GM18498 (cell line): ENCODE results near the gene LRRC51.

Experiments
- ATAC-seq: cut with Tn5 transposase; IDR thresholded peaks from one replicate; pipeline ENCODE4 v1.9.1; 2021; ENCODE audit warnings: mild to moderate bottlenecking, moderate library complexity; ENCODE audit not compliant: unreplicated experiment

The LRRC51 gene

GRCh38 chr11:72080326-72081183 lies at the start of gene LRRC51, which contains the start of gene NUMA1:
TSS of gene LRRC51 (plus strand) at chr11:72080850. CDS start at chr11:72089084, 8,234 bp downstream.
TSS of gene NUMA1 (minus strand) at chr11:72080542. CDS start at chr11:72035943, 44,599 bp downstream.
- peak; percentile 91 for ATAC-seq

- no peak for ATAC-seq
These were observed 44.0 kb upstream of the LRRC51 start for GRCh38 chr11:72036687-72037086.

- no peak for ATAC-seq
These were observed 42.9 kb upstream of the LRRC51 start for GRCh38 chr11:72037554-72038311.

GRCh38 chr11:72038491-72038890 lies 42.2 kb upstream of the LRRC51 start:
- ATAC-seq: no peak

- ATAC-seq: no peak
These were observed 41.4 kb upstream of the LRRC51 start for GRCh38 chr11:72039031-72039855.

- no peak for ATAC-seq
These were observed 40.7 kb upstream of the LRRC51 start for GRCh38 chr11:72039856-72040401.

- no peak for ATAC-seq
These were observed 39.9 kb upstream of the LRRC51 start for GRCh38 chr11:72040491-72041363.

GRCh38 chr11:72041364-72042063 lies 39.1 kb upstream of the LRRC51 start:
- no peak for ATAC-seq

GRCh38 chr11:72042064-72042745 lies 38.4 kb upstream of the LRRC51 start:
- no peak for ATAC-seq

- ATAC-seq: no peak
These were observed 34.8 kb upstream of the LRRC51 start for GRCh38 chr11:72045849-72046248.

GRCh38 chr11:72048766-72049460 lies 31.7 kb upstream of the LRRC51 start:
- no peak for ATAC-seq

GRCh38 chr11:72058416-72059034 lies 22.1 kb upstream of the LRRC51 start:
- no peak for ATAC-seq

- ATAC-seq: no peak
These were observed 18.8 kb upstream of the LRRC51 start for GRCh38 chr11:72061739-72062396.

GRCh38 chr11:72066855-72067254 lies 13.8 kb upstream of the LRRC51 start:
- ATAC-seq: no peak

- no peak for ATAC-seq
These were observed 13.4 kb upstream of the LRRC51 start for GRCh38 chr11:72067266-72067665.

- ATAC-seq: no peak
These were observed 13.0 kb upstream of the LRRC51 start for GRCh38 chr11:72067676-72068075.

GRCh38 chr11:72069200-72069599 lies 11.4 kb upstream of the LRRC51 start:
- ATAC-seq: peak; percentile 33
